ENCODE measurements around the gene SLC22A13.

- TF ChIP-seq CTCF (optimal IDR thresholded peaks at IDR 0.05 in 1 of 3, IDR thresholded peaks at IDR 0.05 in 1 of 3, conservative IDR thresholded peaks at IDR 0.05 in 1 of 3; ENCODE audit: extremely low read depth in 1 of 3, insufficient read depth in 2 of 3, low read length in 3 of 3) (no peak), EZH2 (IDR thresholded peaks at IDR 0.05; ENCODE audit: low read length) (no peak)
Observed at GRCh38 chr3:38311476-38311875, 45.9 kb downstream of the SLC22A13 start.

Measured in keratinocyte (primary cell).